H1 (cell line): ENCODE data around the gene MSI2. TPM values are rescaled to one million over a fixed set of nuclear protein-coding genes. Genes with fewer than 3 reads are reported as not detected.

Experiments used
- CHD1 ChIP-seq: IDR thresholded peaks from 2 replicates; pipeline ENCODE4 v1.6.1; 2012; ENCODE audit warnings: low read depth, low read length, improper control_type of control experiment
- GTF2F1 ChIP-seq: IDR thresholded peaks from 2 replicates; pipeline ENCODE4 v1.6.1; 2012; ENCODE audit warnings: low read depth, low read length, improper control_type of control experiment, borderline replicate concordance
- RAD21 ChIP-seq, 2 experiments: IDR thresholded peaks in 1 of 2; conservative IDR thresholded peaks in 1 of 2; 2 replicates each; pipeline ENCODE4 v1.6.1; 2011; ENCODE audit warnings: low read depth in 2 of 2, low read length in 2 of 2, improper control_type of control experiment in 1 of 2, inconsistent platforms in 1 of 2, mild to moderate bottlenecking in 1 of 2, moderate library complexity in 1 of 2
- RXRA ChIP-seq: IDR thresholded peaks from 2 replicates; pipeline ENCODE4 v1.6.1; 2011; ENCODE audit warnings: low read depth, mild to moderate bottlenecking, low read length, moderate library complexity; ENCODE audit not compliant: insufficient read depth
- polyA plus RNA-seq, 7 experiments: library from polyadenylated mRNA; depleted of rRNA in 3 of 7; stranded (reverse) in 5 of 7; unstranded in 2 of 7; fragments of >200 nt in 5 of 7; fragments of 200-250 nt in 2 of 7; gene quantifications; 1 replicate in 5 of 7; 2 replicates in 1 of 7; 4 replicates in 1 of 7; pipeline versions ENCODE4 v1.2.1 to v1.2.3, GENCODE V29; 2011 to 2013; ENCODE audit warnings: missing spikeins in 2 of 7, mixed read lengths in 2 of 7
- total RNA-seq: library from RNA; stranded (reverse); fragmentation: NEBNext Ultra II Directional; extraction: Animal tissue kit (Norgen Biotek cat#: 25700); gene quantifications from 2 replicates; pipeline ENCODE4 v1.2.1, GENCODE V29; 2021
- TF ChIP-seq, protein P1 (sequence below): IDR thresholded peaks from 2 replicates; pipeline ENCODE4 v1.6.1; 2012; ENCODE audit warnings: inconsistent platforms

Gene MSI2
- total and polyA plus RNA-seq, 2 of the 8 experiments (the other 6 are each of a cell fraction or from before 2014, with no cell fraction given), result 36.7 to 80.6 TPM

DNA sequence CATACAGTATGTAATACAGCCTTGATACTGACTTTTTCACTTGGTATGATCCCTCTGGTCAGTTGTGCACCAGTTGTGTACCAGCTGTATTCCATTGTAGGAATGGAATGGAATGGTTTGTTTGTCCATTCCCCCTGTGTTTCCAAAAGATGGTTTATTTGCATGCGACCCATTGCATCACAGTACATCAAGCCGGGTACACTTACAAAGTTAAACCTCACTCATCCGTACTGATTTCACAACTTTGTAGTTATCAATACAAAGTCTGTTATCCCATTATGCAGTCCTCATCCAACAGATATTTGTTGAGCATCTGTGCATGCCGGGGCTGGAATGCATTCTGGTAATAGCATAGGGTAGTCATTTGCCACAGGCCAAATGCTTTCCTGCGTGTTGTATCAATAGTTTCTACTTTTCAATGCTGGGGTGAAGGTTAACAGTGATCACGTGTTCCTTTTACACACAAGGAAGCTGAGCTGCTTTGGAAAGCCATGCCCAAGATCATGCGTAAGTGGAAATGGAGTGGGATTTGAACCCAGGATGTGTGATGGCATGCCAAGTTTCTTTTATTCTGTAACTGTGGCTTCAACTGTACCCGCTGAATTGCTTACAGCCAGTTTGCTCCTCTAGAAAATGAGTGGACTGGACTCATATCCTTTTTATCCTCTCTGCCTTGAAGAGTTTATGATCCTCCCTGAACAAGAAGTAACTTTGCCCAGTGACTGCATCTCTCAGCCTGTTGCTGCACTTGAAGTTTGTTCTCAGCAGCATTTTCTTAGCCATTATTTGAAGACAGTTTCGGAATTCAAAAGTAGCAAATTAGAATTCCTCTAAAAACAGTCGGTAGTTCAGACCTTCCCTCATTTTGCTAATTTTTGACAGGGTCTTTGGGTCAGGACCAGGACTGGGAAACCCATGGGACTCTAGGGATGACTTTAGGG, 260.2 kb downstream of the MSI2 start (continued):
- TF ChIP-seq RAD21 (IDR thresholded peaks at IDR 0.05 in 1 of 2, conservative IDR thresholded peaks at IDR 0.05 in 1 of 2; ENCODE audit: low read depth in 2 of 2, low read length in 2 of 2), result no peak
- no peak for TF ChIP-seq RXRA
- TF ChIP-seq, protein P1, sequence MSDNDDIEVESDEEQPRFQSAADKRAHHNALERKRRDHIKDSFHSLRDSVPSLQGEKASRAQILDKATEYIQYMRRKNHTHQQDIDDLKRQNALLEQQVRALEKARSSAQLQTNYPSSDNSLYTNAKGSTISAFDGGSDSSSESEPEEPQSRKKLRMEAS, result no peak
- no peak for TF ChIP-seq GTF2F1
- no peak for TF ChIP-seq CHD1
